RPMI7951 (cell line): ENCODE measurements around the gene ZBTB39. TPM values are rescaled to one million over a fixed set of nuclear protein-coding genes. Genes with fewer than 3 reads are reported as not detected.

Source experiments
- total RNA-seq: library from RNA; depleted of rRNA; stranded (reverse); fragments of >200 nt; shearing (Covaris generic); gene quantifications from 2 replicates; pipeline ENCODE4 v1.2.3, GENCODE V29; 2014; rRNA removed

The ZBTB39 gene
- total RNA-seq, 1 experiment from 2014 or later: 2.6 TPM

Other genes starting within 250 kb of the ZBTB39 start
- gene HSD17B6, start 243.2 kb downstream of the ZBTB39 start, total RNA-seq: 1.3 and 1.7 TPM in 2 replicates
- not detected in 2 replicates for gene SDR9C7, start 72.1 kb downstream of the ZBTB39 start, total RNA-seq
- 0.29 TPM in 1 of 2 replicates, not detected in the other for gene RDH16, start 48.9 kb downstream of the ZBTB39 start, total RNA-seq
- gene TAC3, start 10.0 kb upstream of the ZBTB39 start, total RNA-seq: not detected in 2 replicates
- gene MYO1A, start 43.6 kb upstream of the ZBTB39 start, total RNA-seq: not detected in 2 replicates
- 27.9 and 30.4 TPM in 2 replicates for gene NEMP1, start 72.2 kb upstream of the ZBTB39 start, total RNA-seq
- gene NAB2, start 82.6 kb upstream of the ZBTB39 start, total RNA-seq: 10.9 and 17.6 TPM in 2 replicates
- gene STAT6, start 104.8 kb upstream of the ZBTB39 start, total RNA-seq: 29.4 and 33.0 TPM in 2 replicates
- 28.8 and 31.6 TPM in 2 replicates for gene LRP1, start 121.9 kb upstream of the ZBTB39 start, total RNA-seq
- gene LRP1-AS, start 141.1 kb upstream of the ZBTB39 start, total RNA-seq: not detected in 2 replicates
- 1.7 and 4.1 TPM in 2 replicates for gene NXPH4, start 210.2 kb upstream of the ZBTB39 start, total RNA-seq
- 89.3 and 108 TPM in 2 replicates for gene SHMT2, start 223.2 kb upstream of the ZBTB39 start, total RNA-seq
- 0.84 TPM in 1 of 2 replicates, not detected in the other for gene STAC3, start 244.6 kb upstream of the ZBTB39 start, total RNA-seq